ENCODE measurements around the gene ESRP2. TPM values are rescaled to one million over a fixed set of nuclear protein-coding genes. Genes with fewer than 3 reads are reported as not detected.

The ESRP2 gene
- total RNA-seq, 1 experiment from 2014 or later, result not detected

DNA sequence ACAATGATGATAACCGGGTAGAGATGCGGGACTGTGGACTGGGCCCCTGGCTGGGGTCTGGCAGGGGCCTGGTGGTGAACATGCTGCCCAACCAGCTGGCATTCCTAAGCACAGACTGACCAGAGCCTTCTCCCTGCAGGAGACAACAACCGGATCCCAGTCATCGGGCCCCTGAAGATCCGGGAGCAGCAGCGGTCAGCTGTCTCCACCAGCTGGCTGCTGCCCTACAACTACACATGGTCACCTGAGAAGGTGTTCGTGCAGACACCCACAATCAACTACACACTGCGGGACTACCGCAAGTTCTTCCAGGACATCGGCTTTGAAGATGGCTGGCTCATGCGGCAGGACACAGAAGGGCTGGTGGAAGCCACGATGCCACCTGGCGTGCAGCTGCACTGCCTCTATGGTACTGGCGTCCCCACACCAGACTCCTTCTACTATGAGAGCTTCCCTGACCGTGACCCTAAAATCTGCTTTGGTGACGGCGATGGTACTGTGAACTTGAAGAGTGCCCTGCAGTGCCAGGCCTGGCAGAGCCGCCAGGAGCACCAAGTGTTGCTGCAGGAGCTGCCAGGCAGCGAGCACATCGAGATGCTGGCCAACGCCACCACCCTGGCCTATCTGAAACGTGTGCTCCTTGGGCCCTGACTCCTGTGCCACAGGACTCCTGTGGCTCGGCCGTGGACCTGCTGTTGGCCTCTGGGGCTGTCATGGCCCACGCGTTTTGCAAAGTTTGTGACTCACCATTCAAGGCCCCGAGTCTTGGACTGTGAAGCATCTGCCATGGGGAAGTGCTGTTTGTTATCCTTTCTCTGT lies 23.3 kb upstream of the ESRP2 start:
- Histone ChIP-seq H3K27me3 (ENCODE audit: low read length) (no peaks in the 10 kb centered on the region), H2AFZ (ENCODE audit: low read length) (no peak overlapping the region), H3K27ac (ENCODE audit: low read length) (no peak overlapping the region), H3K9me3 (ENCODE audit: low read length) (no peaks in the 10 kb centered on the region), H3K4me1 (ENCODE audit: low read length) (peaks cover 22% of the 10 kb centered on the region), H3K9ac (ENCODE audit: low read length) (no peak overlapping the region), H3K4me2 (ENCODE audit: low read depth, low read length, poor library complexity, severe bottlenecking) (no peak overlapping the region), H4K20me1 (ENCODE audit: insufficient read depth, low read depth, low read length) (no peaks in the 10 kb centered on the region), H3K9me2 (replicated peaks; ENCODE audit: insufficient read depth, low read length) (no peaks in the 10 kb centered on the region), H3K79me2 (ENCODE audit: low read length) (peaks cover 6% of the 10 kb centered on the region), H3K36me3 (ENCODE audit: insufficient read depth, low read length) (no peaks in the 10 kb centered on the region), H3K4me3 (ENCODE audit: low read length) (no peak overlapping the region)
- DNase-seq, result no peak

DNA sequence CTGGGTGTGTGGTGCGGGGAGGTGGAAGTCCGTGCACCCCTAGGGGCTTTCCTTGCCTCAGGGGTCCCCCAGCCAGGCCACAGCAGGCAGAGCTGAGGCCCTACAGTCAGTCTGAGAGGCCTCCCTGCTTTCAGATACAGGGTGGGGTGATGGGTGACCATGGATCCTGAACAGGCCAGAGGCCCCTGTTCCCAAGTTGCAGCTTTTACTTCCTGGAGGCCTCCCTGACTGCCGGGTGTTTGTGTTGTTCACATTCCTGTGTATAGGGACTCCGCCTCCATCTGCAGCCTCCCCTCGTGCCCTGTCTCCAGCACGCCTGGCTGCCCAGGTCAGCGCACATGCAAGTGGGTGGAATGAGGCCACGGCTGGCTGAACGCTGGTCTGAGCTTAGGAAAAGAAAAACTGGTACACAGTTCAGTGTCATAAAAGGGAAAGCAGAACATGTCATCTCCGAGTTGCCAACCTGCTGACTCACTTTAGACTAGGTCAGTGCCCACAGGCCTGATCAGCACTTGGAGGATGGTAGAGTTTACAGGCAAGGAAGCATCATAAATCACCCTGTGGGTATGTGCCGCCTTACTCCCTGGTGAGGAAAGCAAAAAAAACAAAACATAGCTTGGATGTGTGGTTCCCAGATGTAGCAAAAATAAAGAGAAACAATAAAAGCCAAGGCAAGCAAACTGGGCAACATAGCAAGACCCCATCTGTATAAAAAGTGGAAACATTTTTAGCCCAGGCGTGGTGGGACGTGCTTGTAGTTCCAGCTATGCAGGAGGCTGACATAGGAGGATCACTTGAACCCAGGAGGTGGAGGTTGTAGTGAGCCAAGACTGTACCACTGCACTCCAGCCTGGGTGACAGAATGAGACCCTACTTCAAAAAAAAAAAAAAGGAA lies 22.2 kb upstream of the ESRP2 start:
- Histone ChIP-seq H2AFZ (ENCODE audit: low read length) (no peak overlapping the region), H4K20me1 (ENCODE audit: insufficient read depth, low read depth, low read length) (no peaks in the 10 kb centered on the region), H3K9ac (ENCODE audit: low read length) (no peak overlapping the region; the same call in 1 of the 2 replicates), H3K79me2 (ENCODE audit: low read length) (no peaks in the 10 kb centered on the region), H3K27ac (ENCODE audit: low read length) (no peak overlapping the region), H3K36me3 (ENCODE audit: insufficient read depth, low read length) (no peaks in the 10 kb centered on the region), H3K4me1 (ENCODE audit: low read length) (peaks cover 14% of the 10 kb centered on the region), H3K4me3 (ENCODE audit: low read length) (no peak overlapping the region), H3K27me3 (ENCODE audit: low read length) (no peaks in the 10 kb centered on the region), H3K4me2 (ENCODE audit: low read depth, low read length, poor library complexity, severe bottlenecking) (no peak overlapping the region), H3K9me2 (replicated peaks; ENCODE audit: insufficient read depth, low read length) (no peaks in the 10 kb centered on the region), H3K9me3 (ENCODE audit: low read length) (no peaks in the 10 kb centered on the region)
- no peak for DNase-seq

DNA sequence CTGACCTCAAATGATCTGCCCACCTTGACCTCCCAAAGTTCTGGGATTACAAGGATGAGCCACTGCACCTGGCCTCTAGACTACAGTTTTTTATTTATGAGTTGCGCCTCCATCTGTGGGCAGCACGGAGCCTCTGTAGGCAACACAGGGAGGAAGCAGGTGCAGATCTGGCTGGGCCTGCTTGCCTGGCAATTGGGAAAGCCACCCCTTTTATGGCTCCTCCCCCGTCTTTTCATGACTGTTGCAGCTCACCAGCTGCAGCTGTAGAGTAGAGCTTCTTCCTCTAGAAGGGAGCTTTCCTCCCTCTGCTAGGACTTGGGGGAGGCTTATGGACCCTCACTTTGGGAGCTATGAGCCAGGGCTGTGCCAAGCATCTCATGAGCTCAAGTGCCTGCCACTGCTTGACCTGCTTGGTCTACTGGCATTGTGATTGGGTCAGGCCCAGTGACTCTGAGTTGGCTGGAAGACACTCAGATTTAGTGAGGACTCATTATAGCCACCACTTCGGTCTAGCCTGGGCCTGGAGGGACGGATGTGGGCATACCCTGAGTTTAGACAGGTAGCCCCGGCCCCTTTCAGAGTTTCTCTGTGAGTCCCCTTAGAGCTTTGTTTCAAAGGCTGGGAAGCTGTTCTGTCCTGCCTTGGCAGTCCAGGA lies 21.5 kb upstream of the ESRP2 start:
- Histone ChIP-seq H3K27me3 (ENCODE audit: low read length) (no peaks in the 10 kb centered on the region), H2AFZ (ENCODE audit: low read length) (no peak overlapping the region), H4K20me1 (ENCODE audit: insufficient read depth, low read depth, low read length) (no peaks in the 10 kb centered on the region), H3K9me3 (ENCODE audit: low read length) (no peaks in the 10 kb centered on the region), H3K4me1 (ENCODE audit: low read length) (peaks cover 13% of the 10 kb centered on the region), H3K79me2 (ENCODE audit: low read length) (no peaks in the 10 kb centered on the region), H3K36me3 (ENCODE audit: insufficient read depth, low read length) (no peaks in the 10 kb centered on the region), H3K27ac (ENCODE audit: low read length) (no peak overlapping the region), H3K4me3 (ENCODE audit: low read length) (no peak overlapping the region), H3K9ac (ENCODE audit: low read length) (no peak overlapping the region; the same call in 1 of the 2 replicates), H3K9me2 (replicated peaks; ENCODE audit: insufficient read depth, low read length) (no peaks in the 10 kb centered on the region), H3K4me2 (ENCODE audit: low read depth, low read length, poor library complexity, severe bottlenecking) (no peak overlapping the region)
- no peak for DNase-seq

DNA sequence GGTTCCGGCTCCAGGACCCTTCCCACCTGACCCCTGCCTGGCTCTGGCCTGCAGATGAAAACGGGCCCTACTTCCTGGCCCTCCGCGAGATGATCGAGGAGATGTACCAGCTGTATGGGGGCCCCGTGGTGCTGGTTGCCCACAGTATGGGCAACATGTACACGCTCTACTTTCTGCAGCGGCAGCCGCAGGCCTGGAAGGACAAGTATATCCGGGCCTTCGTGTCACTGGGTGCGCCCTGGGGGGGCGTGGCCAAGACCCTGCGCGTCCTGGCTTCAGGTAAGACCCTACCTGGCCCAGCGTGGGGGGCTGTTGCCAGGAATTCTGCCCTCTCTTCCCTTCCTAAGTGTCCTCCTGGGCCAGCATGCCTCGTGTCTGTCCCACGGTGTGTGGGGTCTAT lies 19.8 kb upstream of the ESRP2 start:
- Histone ChIP-seq H4K20me1 (ENCODE audit: insufficient read depth, low read depth, low read length) (no peaks in the 10 kb centered on the region), H3K9me3 (ENCODE audit: low read length) (no peaks in the 10 kb centered on the region), H3K9me2 (replicated peaks; ENCODE audit: insufficient read depth, low read length) (no peaks in the 10 kb centered on the region), H3K4me2 (ENCODE audit: low read depth, low read length, poor library complexity, severe bottlenecking) (no peak overlapping the region), H3K79me2 (ENCODE audit: low read length) (no peaks in the 10 kb centered on the region), H3K4me3 (ENCODE audit: low read length) (no peak overlapping the region), H3K4me1 (ENCODE audit: low read length) (peaks cover 10% of the 10 kb centered on the region), H3K9ac (ENCODE audit: low read length) (no peak overlapping the region), H3K27me3 (ENCODE audit: low read length) (no peaks in the 10 kb centered on the region), H2AFZ (ENCODE audit: low read length) (no peak overlapping the region), H3K36me3 (ENCODE audit: insufficient read depth, low read length) (no peaks in the 10 kb centered on the region), H3K27ac (ENCODE audit: low read length) (no peak overlapping the region)
- no peak for DNase-seq

- Histone ChIP-seq H3K27ac (ENCODE audit: low read length) (no peak overlapping the region), H3K36me3 (ENCODE audit: insufficient read depth, low read length) (no peaks in the 10 kb centered on the region)
Measured at GRCh38 chr16:68253721-68254120, 17.8 kb upstream of the ESRP2 start.

GRCh38 chr16:68252383-68252782 lies 16.5 kb upstream of the ESRP2 start:
- no peak overlapping the region for H2AFZ ChIP-seq (ENCODE audit: low read length)
- H3K9me2 ChIP-seq (replicated peaks; ENCODE audit: insufficient read depth, low read length), result no peaks in the 10 kb centered on the region
- peaks cover 10% of the 10 kb centered on the region for H3K4me1 ChIP-seq (ENCODE audit: low read length)
- H3K4me2 ChIP-seq (ENCODE audit: low read depth, low read length, poor library complexity, severe bottlenecking), result no peak overlapping the region
- H3K9ac ChIP-seq (ENCODE audit: low read length), result no peak overlapping the region
- H4K20me1 ChIP-seq (ENCODE audit: insufficient read depth, low read depth, low read length), result no peaks in the 10 kb centered on the region
- peaks cover 4% of the 10 kb centered on the region; the same call in 1 of the 2 replicates for H3K79me2 ChIP-seq (ENCODE audit: low read length)
- DNase-seq, result no peak
- no peaks in the 10 kb centered on the region for H3K36me3 ChIP-seq (ENCODE audit: insufficient read depth, low read length)
- no peaks in the 10 kb centered on the region for H3K27me3 ChIP-seq (ENCODE audit: low read length)
- no peak overlapping the region for H3K27ac ChIP-seq (ENCODE audit: low read length)
- H3K9me3 ChIP-seq (ENCODE audit: low read length), result no peaks in the 10 kb centered on the region
- no peak overlapping the region for H3K4me3 ChIP-seq (ENCODE audit: low read length)

More at GRCh38 chr16:68253721-68254120, 17.8 kb upstream of the ESRP2 start:
- H3K27me3 ChIP-seq (ENCODE audit: low read length), result no peaks in the 10 kb centered on the region
- no peak for DNase-seq
- H3K79me2 ChIP-seq (ENCODE audit: low read length), result no peaks in the 10 kb centered on the region
- H3K9me3 ChIP-seq (ENCODE audit: low read length), result no peaks in the 10 kb centered on the region
- no peaks in the 10 kb centered on the region for H4K20me1 ChIP-seq (ENCODE audit: insufficient read depth, low read depth, low read length)
- no peak overlapping the region for H3K9ac ChIP-seq (ENCODE audit: low read length)
- H2AFZ ChIP-seq (ENCODE audit: low read length), result no peak overlapping the region
- H3K4me1 ChIP-seq (ENCODE audit: low read length), result peaks cover 10% of the 10 kb centered on the region
- H3K4me3 ChIP-seq (ENCODE audit: low read length), result no peak overlapping the region
- H3K4me2 ChIP-seq (ENCODE audit: low read depth, low read length, poor library complexity, severe bottlenecking), result no peak overlapping the region
- H3K9me2 ChIP-seq (replicated peaks; ENCODE audit: insufficient read depth, low read length), result no peaks in the 10 kb centered on the region

GRCh38 chr16:68251832-68252231 lies 15.9 kb upstream of the ESRP2 start:
- H2AFZ ChIP-seq (ENCODE audit: low read length), result no peak overlapping the region
- peaks cover 11% of the 10 kb centered on the region for H3K4me1 ChIP-seq (ENCODE audit: low read length)

DNA sequence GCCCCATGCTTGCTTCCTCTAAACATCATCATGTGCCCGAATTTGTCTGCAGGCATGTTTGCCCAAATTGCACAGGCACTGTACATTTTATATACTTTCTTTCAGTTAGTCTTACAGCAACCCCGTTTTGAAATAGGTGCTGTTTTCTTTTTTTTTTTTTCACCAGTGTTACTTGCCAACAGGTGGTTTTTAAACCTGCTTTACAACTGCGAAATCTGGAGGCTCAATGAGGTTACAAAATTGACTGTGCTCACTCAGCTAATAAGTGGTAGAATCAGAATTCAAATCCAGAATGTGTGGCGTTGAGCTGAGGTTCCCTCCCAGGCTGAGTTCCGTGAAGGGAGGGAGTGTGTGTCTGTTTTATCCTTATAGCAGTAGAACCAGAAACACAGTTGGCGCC lies 15.0 kb upstream of the ESRP2 start:
- no peak overlapping the region for H2AFZ ChIP-seq (ENCODE audit: low read length)
- no peaks in the 10 kb centered on the region for H3K27me3 ChIP-seq (ENCODE audit: low read length)
- no peak overlapping the region for H3K4me3 ChIP-seq (ENCODE audit: low read length)
- no peak for DNase-seq
- H3K9ac ChIP-seq (ENCODE audit: low read length), result no peak overlapping the region
- peaks cover 20% of the 10 kb centered on the region for H3K4me1 ChIP-seq (ENCODE audit: low read length)
- H3K4me2 ChIP-seq (ENCODE audit: low read depth, low read length, poor library complexity, severe bottlenecking), result no peak overlapping the region
- H3K27ac ChIP-seq (ENCODE audit: low read length), result no peak overlapping the region
- H3K79me2 ChIP-seq (ENCODE audit: low read length), result peaks cover 16% of the 10 kb centered on the region
- no peaks in the 10 kb centered on the region for H3K36me3 ChIP-seq (ENCODE audit: insufficient read depth, low read length)
- H3K9me2 ChIP-seq (replicated peaks; ENCODE audit: insufficient read depth, low read length), result no peaks in the 10 kb centered on the region
- no peaks in the 10 kb centered on the region for H4K20me1 ChIP-seq (ENCODE audit: insufficient read depth, low read depth, low read length)
- H3K9me3 ChIP-seq (ENCODE audit: low read length), result no peaks in the 10 kb centered on the region

More at GRCh38 chr16:68251832-68252231, 15.9 kb upstream of the ESRP2 start:
- no peak overlapping the region for H3K4me2 ChIP-seq (ENCODE audit: low read depth, low read length, poor library complexity, severe bottlenecking)
- no peak overlapping the region for H3K27ac ChIP-seq (ENCODE audit: low read length)
- peaks cover 9% of the 10 kb centered on the region for H3K79me2 ChIP-seq (ENCODE audit: low read length)
- H3K9ac ChIP-seq (ENCODE audit: low read length), result no peak overlapping the region
- H3K36me3 ChIP-seq (ENCODE audit: insufficient read depth, low read length), result no peaks in the 10 kb centered on the region
- no peak for DNase-seq
- no peaks in the 10 kb centered on the region for H3K9me2 ChIP-seq (replicated peaks; ENCODE audit: insufficient read depth, low read length)
- H3K27me3 ChIP-seq (ENCODE audit: low read length), result no peaks in the 10 kb centered on the region
- no peaks in the 10 kb centered on the region for H4K20me1 ChIP-seq (ENCODE audit: insufficient read depth, low read depth, low read length)
- H3K9me3 ChIP-seq (ENCODE audit: low read length), result no peaks in the 10 kb centered on the region
- no peak overlapping the region for H3K4me3 ChIP-seq (ENCODE audit: low read length)
